Lower leg skin (tissue), 3 donors: ENCODE measurements around the gene MAB21L3.

Source experiments
- CTCF ChIP-seq, 3 donors: fragments of 450-650 bp; IDR thresholded peaks; one replicate each; pipeline ENCODE4 v1.5.1; 2016; ENCODE audit warnings: antibody characterized with exemption in 3 of 3, mild to moderate bottlenecking in 3 of 3, moderate library complexity in 2 of 3
- POLR2A ChIP-seq, 2 donors: fragments of 450-650 bp; IDR thresholded peaks; one replicate each; pipeline ENCODE4 v1.6.1; 2016 to 2017; ENCODE audit warnings: antibody characterized with exemption in 2 of 2, mild to moderate bottlenecking in 1 of 2, moderate library complexity in 1 of 2

DNA sequence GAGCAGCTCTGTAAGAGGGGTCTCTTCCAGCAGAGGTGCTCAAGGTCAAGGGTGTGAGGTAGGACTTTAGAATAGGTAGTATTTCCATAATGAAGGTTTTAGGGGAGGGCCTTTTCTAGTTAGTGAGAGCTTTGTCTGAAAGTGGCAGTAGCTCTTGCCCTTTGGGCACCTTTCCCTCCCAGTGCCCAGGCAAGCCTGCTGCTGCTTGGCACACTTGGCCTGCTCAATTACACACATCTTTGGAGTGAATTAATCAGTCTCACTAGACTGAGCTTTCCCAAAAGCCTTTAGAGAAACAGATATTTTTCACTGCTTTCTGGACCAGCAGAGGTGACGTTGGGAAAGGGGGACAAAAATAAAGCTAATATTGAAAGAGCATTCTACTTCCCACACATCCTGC is 48.0 kb downstream of the MAB21L3 start:
- TF ChIP-seq CTCF (IDR thresholded peaks at IDR 0.05) = no peak
- no peak for TF ChIP-seq POLR2A (IDR thresholded peaks at IDR 0.05)
